ENCODE data around the gene ITPKA.

ITPKA gene

GRCh38 chr15:41490355-41490754, 3.3 kb upstream of the ITPKA start:
- DNase-seq (ENCODE audit: low spot score), result no peak

DNA sequence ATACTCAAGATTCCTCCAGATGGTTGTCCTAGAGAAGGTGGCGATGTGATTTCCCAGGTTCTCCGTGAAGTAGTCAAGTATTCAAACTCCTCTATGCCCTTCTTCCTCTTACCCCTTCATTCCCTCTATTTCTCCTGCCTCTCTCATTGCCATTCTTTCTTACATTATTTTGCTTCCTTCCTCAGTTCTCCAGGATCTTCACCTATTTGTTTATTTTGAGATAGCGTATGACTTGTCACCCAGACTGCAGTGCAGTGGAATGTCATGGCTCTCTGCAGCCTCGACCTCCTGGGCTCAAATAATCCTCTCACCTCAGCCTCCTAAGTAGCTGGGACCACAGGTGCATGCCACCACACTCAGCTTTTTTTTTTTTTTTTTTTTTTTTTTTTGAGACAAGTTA, 1.8 kb upstream of the ITPKA start:
- no peak for DNase-seq (ENCODE audit: low spot score)

- DNase-seq (ENCODE audit: low spot score), result no peak
Observed at GRCh38 chr15:41492597-41493204, 973 bp upstream of the ITPKA start.

- no peak for DNase-seq (ENCODE audit: low spot score)
Observed at GRCh38 chr15:41493902-41494189, 172 bp downstream of the ITPKA start.

GRCh38 chr15:41494190-41494921, 682 bp downstream of the ITPKA start:
- DNase-seq (ENCODE audit: low spot score), result no peak

GRCh38 chr15:41494922-41495735, 1.5 kb downstream of the ITPKA start:
- DNase-seq (ENCODE audit: low spot score), result no peak

DNA sequence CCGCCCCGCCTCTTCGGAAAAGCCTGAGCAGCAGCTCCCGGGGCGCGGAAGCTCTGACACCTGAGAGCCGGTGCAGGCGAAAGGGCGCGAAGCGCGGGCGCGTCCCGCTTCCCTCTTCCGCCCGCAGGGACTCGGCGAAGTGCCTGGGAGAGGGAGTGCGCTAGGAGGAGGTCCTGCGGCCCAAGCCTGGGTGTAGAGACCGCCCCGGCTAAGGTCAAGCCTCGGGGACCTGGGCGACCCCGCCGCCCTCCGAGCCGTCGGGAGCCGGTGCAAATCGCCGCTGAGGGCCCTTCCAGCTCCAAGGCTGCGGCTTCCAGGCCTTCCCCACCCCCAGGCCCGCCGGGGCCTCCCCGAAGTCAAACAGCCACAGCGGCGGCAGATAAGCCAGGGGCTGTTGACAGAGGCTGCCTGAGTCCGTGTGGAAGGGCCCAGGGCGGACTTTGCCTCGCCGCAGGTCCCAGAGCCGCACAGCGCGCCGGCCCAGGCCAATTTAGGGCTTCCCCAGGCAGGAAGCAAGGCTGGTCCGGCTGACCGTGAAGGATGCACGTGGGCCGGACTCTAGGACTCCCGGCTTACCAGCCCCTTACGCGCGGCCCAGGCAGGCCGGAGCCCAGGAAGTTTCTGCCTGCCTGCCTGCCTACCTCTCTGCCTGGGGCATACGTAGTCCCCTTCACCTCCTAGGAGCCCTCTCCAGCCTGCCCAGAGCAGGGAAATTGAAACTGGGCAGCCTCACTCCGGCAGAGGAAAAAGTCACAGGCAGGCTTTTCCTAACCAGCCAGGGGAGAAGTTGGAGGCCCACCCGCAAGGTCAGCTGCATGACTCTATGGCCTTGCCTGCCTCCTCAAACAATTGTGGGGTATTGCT, 2.3 kb downstream of the ITPKA start:
- no peak for DNase-seq (ENCODE audit: low spot score)

GRCh38 chr15:41498657-41499056, 5.0 kb downstream of the ITPKA start:
- DNase-seq (ENCODE audit: low spot score), result no peak

DNA sequence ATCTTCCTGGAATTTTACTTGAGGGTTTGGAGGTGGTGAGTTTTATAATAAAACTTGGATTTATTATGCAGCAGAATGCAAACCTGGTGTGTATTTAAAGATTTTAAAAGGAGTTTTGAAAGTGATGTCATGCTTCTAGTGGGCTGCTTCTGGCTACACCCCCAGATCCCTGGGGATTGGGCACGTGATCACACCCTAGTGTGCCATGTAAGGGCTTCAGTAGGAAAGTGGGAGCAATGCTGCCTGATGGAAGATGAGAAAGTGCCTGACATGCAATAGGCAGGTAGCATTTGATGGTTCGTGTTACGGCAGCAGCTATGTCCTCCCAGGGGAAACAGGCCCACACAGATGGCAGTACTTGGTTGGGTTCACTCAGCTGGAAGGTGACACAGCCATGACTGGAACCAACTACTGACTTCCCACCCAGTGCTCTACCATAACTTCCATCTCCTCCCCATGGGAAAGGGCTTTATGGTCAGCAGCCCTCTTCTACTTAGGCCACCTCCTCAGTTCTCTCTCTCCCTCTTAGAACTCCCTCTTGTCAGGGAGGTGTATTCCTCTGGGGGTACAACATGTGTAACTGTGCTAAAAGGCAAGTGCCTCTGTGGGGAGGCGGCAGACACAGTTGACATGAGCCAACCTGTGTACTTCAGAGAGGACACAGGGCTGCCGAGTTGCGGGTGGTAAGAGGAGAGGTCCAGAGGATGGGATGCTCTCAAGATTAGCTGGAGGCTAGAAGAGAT, 5.6 kb downstream of the ITPKA start:
- DNase-seq (ENCODE audit: low spot score), result no peak

GRCh38 chr15:41501191-41501917, 7.7 kb downstream of the ITPKA start:
- DNase-seq (ENCODE audit: low spot score), result no peak

DNA sequence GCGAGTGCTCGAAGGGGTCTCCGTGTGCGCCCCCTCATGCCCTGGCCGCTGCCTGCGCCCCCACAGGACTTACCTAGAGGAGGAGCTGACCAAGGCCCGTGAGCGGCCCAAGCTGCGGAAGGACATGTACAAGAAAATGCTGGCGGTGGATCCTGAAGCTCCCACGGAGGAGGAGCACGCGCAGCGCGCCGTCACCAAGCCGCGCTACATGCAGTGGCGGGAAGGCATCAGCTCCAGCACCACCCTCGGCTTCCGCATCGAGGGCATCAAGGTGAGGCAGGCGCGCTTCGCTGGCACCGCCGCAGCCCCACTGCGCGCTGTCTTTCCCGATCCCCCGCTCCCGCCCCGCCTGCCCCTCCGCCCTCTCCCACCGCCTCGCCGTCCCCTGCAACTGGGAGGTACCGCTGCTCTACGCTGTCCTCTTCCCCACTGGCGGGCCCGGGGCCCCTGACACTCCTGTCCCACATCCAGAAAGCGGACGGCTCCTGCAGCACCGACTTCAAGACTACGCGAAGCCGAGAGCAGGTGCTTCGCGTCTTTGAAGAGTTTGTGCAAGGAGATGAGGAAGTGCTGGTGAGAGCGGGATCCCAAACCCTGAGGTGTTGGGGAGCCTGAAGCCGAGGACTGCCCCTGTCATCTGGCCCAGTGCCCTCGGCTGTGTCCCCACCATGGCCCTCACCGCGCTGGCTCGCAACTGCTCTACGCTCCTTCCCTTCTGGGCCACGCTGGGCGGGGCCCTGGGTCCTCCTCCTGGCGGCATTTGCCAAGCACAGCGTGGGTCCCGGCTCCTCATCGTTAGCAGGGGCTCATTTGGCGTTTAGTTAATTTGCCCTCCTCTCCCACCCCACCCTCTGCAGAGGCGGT, 8.5 kb downstream of the ITPKA start:
- DNase-seq (ENCODE audit: low spot score), result no peak

- no peak for DNase-seq (ENCODE audit: low spot score)
Observed at GRCh38 chr15:41502795-41503668, 9.4 kb downstream of the ITPKA start.

- no peak for DNase-seq (ENCODE audit: low spot score)
Observed at GRCh38 chr15:41503669-41504010, 10.0 kb downstream of the ITPKA start.

- no peak for DNase-seq (ENCODE audit: low spot score)
Observed at GRCh38 chr15:41504751-41505492, 11.2 kb downstream of the ITPKA start.

DNA sequence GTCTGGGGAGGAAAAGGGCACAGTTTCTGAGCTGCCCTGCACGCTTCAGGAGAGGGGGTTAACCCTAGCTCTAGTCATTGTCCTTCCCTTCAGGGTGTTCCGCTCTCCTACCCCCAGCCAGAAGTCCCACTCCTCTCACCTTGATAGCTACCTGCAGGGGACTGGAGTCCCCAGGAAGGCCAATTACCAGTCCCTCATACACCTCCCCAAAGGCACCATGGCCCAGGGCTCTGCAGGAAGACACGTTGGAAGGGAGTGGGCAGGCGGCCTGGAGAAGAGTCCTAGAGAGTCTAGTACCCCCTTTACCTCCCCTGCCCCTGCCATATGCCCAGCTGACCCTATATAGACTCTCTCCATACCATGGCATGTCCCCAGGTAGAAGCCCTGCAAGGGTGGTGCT, 12.1 kb downstream of the ITPKA start:
- DNase-seq (ENCODE audit: low spot score), result no peak

GRCh38 chr15:41506796-41507341, 13.2 kb downstream of the ITPKA start:
- no peak for DNase-seq (ENCODE audit: low spot score)

DNA sequence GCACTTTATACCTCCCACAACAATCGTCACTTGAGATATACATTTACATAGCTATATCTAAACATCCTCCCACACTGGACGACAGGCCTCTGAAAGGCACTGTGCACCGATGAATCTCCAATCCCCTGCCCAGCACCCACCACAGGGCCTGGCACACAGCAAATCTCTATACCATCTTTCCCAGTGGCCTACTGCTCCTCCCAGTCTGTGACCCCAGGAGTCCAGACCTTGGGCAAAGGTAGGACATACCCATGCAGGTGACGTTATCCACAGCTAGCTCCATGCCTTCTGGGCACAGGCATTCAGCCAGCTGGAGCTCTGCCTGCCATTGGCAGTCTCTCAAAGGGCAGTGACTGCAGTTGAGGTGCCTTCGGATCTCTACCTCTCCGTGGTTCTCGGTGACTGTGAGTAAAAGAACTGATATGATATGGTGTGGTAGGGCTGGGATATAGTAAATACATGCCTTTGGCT, 14.2 kb downstream of the ITPKA start:
- DNase-seq (ENCODE audit: low spot score), result no peak

DNA sequence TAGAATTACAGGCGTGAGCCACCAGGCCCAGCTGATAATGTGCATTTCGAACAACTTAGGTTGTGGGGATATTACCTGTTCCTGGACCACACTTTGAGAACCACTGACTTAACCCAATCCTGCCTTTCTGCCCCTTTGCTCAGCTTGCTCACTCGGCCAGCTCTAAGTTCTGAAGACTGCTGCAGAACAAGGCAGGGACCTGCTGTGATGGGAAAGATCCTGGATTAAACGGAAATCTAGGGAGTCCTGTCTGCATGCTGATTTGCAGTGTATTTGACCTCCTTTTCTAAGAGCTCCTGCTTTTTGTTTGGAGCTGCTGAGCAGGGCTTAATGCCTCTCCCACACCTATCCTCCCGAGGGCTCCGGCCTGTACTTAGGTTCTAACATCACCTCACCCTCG, 17.1 kb downstream of the ITPKA start:
- no peak for DNase-seq (ENCODE audit: low spot score)
